ENCODE data around the gene CEMIP2.
"Not testable (repeated sequence)": the region's sequence is repeated elsewhere in the genome, so short reads cannot be mapped to it uniquely, and the experiment has no call there.

DNA sequence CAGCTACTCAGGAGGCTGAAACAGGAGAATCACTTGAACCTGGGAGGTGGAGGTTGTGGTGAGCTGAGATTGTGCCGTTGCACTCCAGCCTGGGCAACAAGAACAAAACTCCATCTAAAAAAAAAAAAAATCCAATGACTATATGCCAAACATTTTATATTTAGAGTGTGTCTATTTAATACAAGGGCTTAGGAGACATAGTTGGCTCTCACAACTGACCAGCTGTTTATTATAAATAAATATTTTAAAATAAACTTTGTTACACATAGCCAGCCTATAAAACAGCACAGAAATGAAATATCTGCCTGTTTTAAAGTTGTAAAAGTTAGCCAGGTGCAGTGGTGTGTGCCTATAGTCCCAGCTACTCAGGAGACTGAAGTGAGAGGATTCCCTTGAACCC is 36.8 kb upstream of the CEMIP2 start:
- TF ChIP-seq, protein P1, sequence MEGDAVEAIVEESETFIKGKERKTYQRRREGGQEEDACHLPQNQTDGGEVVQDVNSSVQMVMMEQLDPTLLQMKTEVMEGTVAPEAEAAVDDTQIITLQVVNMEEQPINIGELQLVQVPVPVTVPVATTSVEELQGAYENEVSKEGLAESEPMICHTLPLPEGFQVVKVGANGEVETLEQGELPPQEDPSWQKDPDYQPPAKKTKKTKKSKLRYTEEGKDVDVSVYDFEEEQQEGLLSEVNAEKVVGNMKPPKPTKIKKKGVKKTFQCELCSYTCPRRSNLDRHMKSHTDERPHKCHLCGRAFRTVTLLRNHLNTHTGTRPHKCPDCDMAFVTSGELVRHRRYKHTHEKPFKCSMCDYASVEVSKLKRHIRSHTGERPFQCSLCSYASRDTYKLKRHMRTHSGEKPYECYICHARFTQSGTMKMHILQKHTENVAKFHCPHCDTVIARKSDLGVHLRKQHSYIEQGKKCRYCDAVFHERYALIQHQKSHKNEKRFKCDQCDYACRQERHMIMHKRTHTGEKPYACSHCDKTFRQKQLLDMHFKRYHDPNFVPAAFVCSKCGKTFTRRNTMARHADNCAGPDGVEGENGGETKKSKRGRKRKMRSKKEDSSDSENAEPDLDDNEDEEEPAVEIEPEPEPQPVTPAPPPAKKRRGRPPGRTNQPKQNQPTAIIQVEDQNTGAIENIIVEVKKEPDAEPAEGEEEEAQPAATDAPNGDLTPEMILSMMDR (conservative IDR thresholded peaks at IDR 0.05 in 1 of 2, IDR thresholded peaks at IDR 0.05 in 1 of 2; ENCODE audit: low read depth in 1 of 2, low read length in 2 of 2): not testable (repeated sequence)
- not testable (repeated sequence) for TF ChIP-seq EZH2 (IDR thresholded peaks at IDR 0.05; ENCODE audit: low read length, missing control alignments)

Measured in fibroblast of lung (primary cell).